ENCODE results near the gene PRRT2. TPM values are rescaled to one million over a fixed set of nuclear protein-coding genes. Genes with fewer than 3 reads are reported as not detected.

The PRRT2 gene
- total RNA-seq, 4 donors from 2014 or later: 4.2 to 13.5 (median 6.0) TPM

DNA sequence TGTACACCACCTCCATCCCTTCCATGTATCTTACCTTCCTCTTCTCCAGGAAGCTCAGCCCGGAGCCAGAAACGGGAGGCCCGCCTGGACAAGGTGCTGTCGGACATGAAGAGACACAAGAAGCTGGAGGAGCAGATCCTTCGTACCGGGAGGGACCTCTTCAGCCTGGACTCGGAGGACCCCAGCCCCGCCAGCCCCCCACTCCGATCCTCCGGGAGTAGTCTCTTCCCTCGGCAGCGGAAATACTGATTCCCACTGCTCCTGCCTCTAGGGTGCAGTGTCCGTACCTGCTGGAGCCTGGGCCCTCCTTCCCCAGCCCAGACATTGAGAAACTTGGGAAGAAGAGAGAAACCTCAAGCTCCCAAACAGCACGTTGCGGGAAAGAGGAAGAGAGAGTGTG lies 7.5 kb downstream of the PRRT2 start:
- Histone ChIP-seq H3K36me3 (peaks cover 0 to 20% of the 10 kb centered on the region in 2 donors), H3K4me3 (no peak overlapping the region), H3K9me3 (no peaks in the 10 kb centered on the region), H3K27me3 (no peaks in the 10 kb centered on the region), H3K4me1 (peaks cover 2 to 86% (median 57%) of the 10 kb centered on the region in 3 donors), H3K27ac (peak overlapping the region in 3 of 4 donors; percentile 86 to 91 (median 87))
- ATAC-seq: no peak
- 20 to 54% methylated on average over 2 of the region's 15 CpGs for WGBS, 2 donors (ENCODE audit: low coverage in 1 of 2)
- no peak for TF ChIP-seq CTCF (IDR thresholded peaks at IDR 0.05)
- TF ChIP-seq POLR2A (IDR thresholded peaks at IDR 0.05): no peak
- no peak for TF ChIP-seq EP300 (IDR thresholded peaks at IDR 0.05)
- TF ChIP-seq POLR2AphosphoS5 (IDR thresholded peaks at IDR 0.05): no peak

DNA sequence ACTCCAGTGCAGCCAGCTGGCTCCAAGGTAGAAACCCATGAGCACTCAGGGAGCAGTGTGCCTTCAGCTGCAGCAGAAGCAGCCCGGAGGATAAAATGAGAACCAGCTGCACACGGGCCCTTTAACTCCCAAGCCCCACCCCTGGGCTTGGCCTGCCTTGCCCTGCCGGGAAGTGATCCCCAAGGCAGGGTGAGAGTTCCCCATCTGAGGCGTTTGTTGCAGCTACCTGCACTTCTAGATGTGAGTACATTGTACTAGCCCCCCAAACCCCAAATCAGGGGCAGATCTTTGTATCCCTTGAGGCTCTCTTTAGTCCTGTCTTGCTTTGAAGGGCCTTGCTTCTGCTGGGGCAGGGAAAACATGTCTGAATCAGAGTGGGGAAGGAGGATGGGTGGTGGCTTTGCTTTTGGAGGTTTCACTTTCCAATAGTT lies 8.3 kb downstream of the PRRT2 start, which contains the start of gene MVP:
Gene MVP, plus strand, starts transcription at position 192 of the 431 bp plus-strand sequence. CDS start 10,088 bp downstream, outside the sequence.
- H3K9me3 ChIP-seq: no peaks in the 10 kb centered on the region
- ATAC-seq: peak; percentile 9

DNA sequence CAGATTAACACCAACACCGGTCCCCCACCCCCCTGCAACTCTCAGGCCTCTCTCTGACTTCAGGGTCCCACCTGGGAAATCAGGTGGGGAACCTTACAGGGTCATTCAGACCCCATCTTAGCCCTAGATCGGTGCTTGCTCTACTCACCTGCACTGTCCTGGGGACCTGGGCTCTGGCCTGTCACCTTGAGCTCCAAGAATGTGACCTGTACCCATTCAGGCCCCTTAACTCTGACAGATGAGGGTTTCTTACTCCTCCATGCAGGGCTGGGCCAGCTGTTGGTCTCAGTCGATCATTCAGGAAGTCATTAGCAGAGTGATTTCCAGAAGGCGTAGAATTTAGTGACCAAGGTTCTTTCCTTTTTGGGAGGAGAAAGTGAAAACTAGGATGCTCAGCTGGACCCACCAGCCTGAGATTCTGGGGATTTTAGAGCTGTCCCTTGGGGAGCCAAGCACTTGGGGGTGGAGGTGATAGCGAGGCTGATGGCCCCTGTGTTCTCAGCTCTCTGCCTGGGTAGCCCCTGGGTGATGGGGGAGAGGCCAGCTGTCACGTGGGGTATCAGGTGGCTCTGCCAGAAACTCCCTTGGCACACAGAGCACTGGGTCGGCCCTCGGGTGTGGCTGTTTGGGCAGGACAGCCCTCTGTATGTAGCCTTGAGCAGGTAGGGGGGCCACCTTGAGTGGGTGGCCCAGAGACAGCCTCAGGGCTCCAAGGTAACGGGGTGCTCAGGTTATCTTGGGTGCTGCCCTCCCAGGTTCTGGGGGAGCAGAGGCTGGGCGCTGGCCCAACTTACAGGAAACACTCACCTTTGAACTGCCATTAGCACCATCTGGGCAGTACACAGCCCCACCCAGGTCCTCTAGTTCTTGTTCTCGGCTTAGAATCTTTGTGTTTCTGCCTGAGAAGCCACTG lies 9.0 kb downstream of the PRRT2 start:
- peak overlapping the region; percentile 64 to 91 (median 86) for H3K27ac ChIP-seq
- TF ChIP-seq EP300 (IDR thresholded peaks at IDR 0.05) (no peak), CTCF (IDR thresholded peaks at IDR 0.05) (no peak), POLR2A (IDR thresholded peaks at IDR 0.05) (peak in 1 of 2 donors; percentile 12), POLR2AphosphoS5 (IDR thresholded peaks at IDR 0.05) (no peak)
- no peaks in the 10 kb centered on the region for H3K27me3 ChIP-seq
- no peaks in the 10 kb centered on the region for H3K9me3 ChIP-seq
- 39 to 43% methylated on average over 3 to 4 of the region's 11 CpGs for WGBS, 2 donors (ENCODE audit: low coverage in 1 of 2)
- peaks cover 0 to 20% of the 10 kb centered on the region in 2 donors for H3K36me3 ChIP-seq
- ATAC-seq: no peak
- H3K4me3 ChIP-seq: peak overlapping the region; percentile 67 to 82
- peaks cover 0 to 92% (median 61%) of the 10 kb centered on the region in 3 donors for H3K4me1 ChIP-seq

More for the DNA sequence above, 8.3 kb downstream of the PRRT2 start, which contains the start of gene MVP:
- Histone ChIP-seq H3K4me1 (peaks cover 0 to 86% (median 56%) of the 10 kb centered on the region in 3 donors), H3K4me3 (peak within 1 kb of the TSS; percentile 67 to 82), H3K36me3 (peaks cover 0 to 20% of the 10 kb centered on the region in 2 donors), H3K27me3 (no peaks in the 10 kb centered on the region), H3K27ac (peak within 1 kb of the TSS; percentile 64 to 91 (median 86))
- WGBS, 2 donors (ENCODE audit: low coverage in 1 of 2): no CpG with 5 or more reads among the region's 4 CpGs
- TF ChIP-seq EP300 (IDR thresholded peaks at IDR 0.05): no peak
- peak; percentile 88 for TF ChIP-seq POLR2AphosphoS5 (IDR thresholded peaks at IDR 0.05)

- peak overlapping the region; percentile 64 to 91 (median 86) for H3K27ac ChIP-seq
- ATAC-seq: peak; percentile 39
- 15 to 21% methylated on average over 4 to 7 of the region's 7 CpGs for WGBS, 2 donors (ENCODE audit: low coverage in 1 of 2)
- peaks cover 0 to 20% of the 10 kb centered on the region in 2 donors for H3K36me3 ChIP-seq
- peak overlapping the region; percentile 67 to 82 for H3K4me3 ChIP-seq
- no peaks in the 10 kb centered on the region for H3K27me3 ChIP-seq
- H3K4me1 ChIP-seq: peaks cover 0 to 98% (median 64%) of the 10 kb centered on the region in 3 donors
- H3K9me3 ChIP-seq: no peaks in the 10 kb centered on the region
- no peak for TF ChIP-seq CTCF (IDR thresholded peaks at IDR 0.05)
- peak; percentile 41 for TF ChIP-seq POLR2AphosphoS5 (IDR thresholded peaks at IDR 0.05)
Observed at GRCh38 chr16:29821643-29822115, 9.7 kb downstream of the PRRT2 start.

DNA sequence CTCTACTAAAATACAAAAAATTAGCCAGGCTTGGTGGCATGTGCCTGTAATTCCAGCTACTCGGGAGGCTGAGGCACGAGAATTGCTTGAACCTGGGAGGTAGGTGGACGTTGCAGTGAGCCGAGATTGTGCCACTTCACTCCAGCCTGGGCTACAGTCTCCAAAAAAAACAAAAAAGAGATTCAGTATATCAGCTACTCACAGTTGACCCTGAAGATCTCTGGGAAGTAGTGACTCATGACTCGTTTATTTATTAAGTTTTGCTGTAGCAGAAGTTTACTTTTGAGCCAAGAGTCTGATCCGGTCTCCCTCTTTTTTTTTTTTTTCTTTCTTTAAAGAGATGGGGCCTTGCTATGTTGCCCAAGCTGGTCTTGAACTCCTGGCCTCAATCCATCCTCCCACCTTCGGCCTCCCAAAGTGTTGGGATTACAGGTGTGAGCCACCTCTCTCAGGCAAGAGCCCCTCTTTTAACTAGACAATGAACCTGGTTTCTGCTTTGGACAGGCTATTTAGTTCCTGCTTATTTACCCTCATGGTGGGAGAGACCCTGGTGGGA lies 12.7 kb downstream of the PRRT2 start:
- peaks cover 0 to 94% (median 49%) of the 10 kb centered on the region in 3 donors for H3K4me1 ChIP-seq
- peak overlapping the region in 3 of 4 donors; percentile 75 to 80 (median 78) for H3K27ac ChIP-seq
- no peaks in the 10 kb centered on the region for H3K9me3 ChIP-seq
- H3K4me3 ChIP-seq: peak overlapping the region in 1 of 2 donors; percentile 16
- no peak for TF ChIP-seq CTCF (IDR thresholded peaks at IDR 0.05)
- no peak for TF ChIP-seq POLR2A (IDR thresholded peaks at IDR 0.05)
- 16 to 44% methylated on average over 6 to 7 of the region's 7 CpGs for WGBS, 2 donors (ENCODE audit: low coverage in 1 of 2)
- peak; percentile 43 for ATAC-seq
- peaks cover 0 to 2% of the 10 kb centered on the region in 2 donors for H3K36me3 ChIP-seq
- no peaks in the 10 kb centered on the region for H3K27me3 ChIP-seq

Measured in gastroesophageal sphincter (tissue), 4 donors.